ENCODE measurements around the gene TTYH1.
"Not testable (repeated sequence)": the region's sequence is repeated elsewhere in the genome, so short reads cannot be mapped to it uniquely, and the experiment has no call there.

The TTYH1 gene

GRCh38 chr19:54459282-54460229, 44.3 kb downstream of the TTYH1 start:
- no peak for DNase-seq (ENCODE audit: low read depth in 2 of 2, low spot score in 1 of 2)

GRCh38 chr19:54460230-54461005, 45.2 kb downstream of the TTYH1 start:
- no peak for DNase-seq (ENCODE audit: low read depth in 2 of 2, low spot score in 1 of 2)

GRCh38 chr19:54461210-54461609, 45.9 kb downstream of the TTYH1 start:
- no peak for DNase-seq (ENCODE audit: low read depth in 2 of 2, low spot score in 1 of 2)

GRCh38 chr19:54461613-54462012, 46.3 kb downstream of the TTYH1 start:
- no peak for DNase-seq (ENCODE audit: low read depth in 2 of 2, low spot score in 1 of 2)

- no peak for DNase-seq (ENCODE audit: low read depth in 2 of 2, low spot score in 1 of 2)
Measured at GRCh38 chr19:54462047-54462654, 46.9 kb downstream of the TTYH1 start.

- peak; percentile 31 to 32 for DNase-seq (ENCODE audit: low read depth in 2 of 2, low spot score in 1 of 2)
Measured at GRCh38 chr19:54462655-54463530, 47.6 kb downstream of the TTYH1 start.

GRCh38 chr19:54463531-54464043, 48.3 kb downstream of the TTYH1 start, which contains the start of gene LENG9:
Gene LENG9 (minus strand): TSS chr19:54463778. CDS start chr19:54463526, 252 bp downstream.
- peak; percentile 66 to 82 for DNase-seq (ENCODE audit: low read depth in 2 of 2, low spot score in 1 of 2)

GRCh38 chr19:54464044-54464629, 48.9 kb downstream of the TTYH1 start:
- peak; percentile 32 to 62 for DNase-seq (ENCODE audit: low read depth in 2 of 2, low spot score in 1 of 2)

- peak; percentile 33 to 51 for DNase-seq (ENCODE audit: low read depth in 2 of 2, low spot score in 1 of 2)
Measured at GRCh38 chr19:54464630-54465425, 49.6 kb downstream of the TTYH1 start.

- no peak for DNase-seq (ENCODE audit: low read depth in 2 of 2, low spot score in 1 of 2)
Measured at GRCh38 chr19:54465426-54466109, 50.3 kb downstream of the TTYH1 start.

- DNase-seq (ENCODE audit: low read depth in 2 of 2, low spot score in 1 of 2) = not testable (repeated sequence)
Measured at GRCh38 chr19:54466110-54466480, 50.8 kb downstream of the TTYH1 start.

- DNase-seq (ENCODE audit: low read depth in 2 of 2, low spot score in 1 of 2) = no peak
Measured at GRCh38 chr19:54469496-54469934, 54.3 kb downstream of the TTYH1 start.

- DNase-seq (ENCODE audit: low read depth in 2 of 2, low spot score in 1 of 2) = no peak
Measured at GRCh38 chr19:54470276-54470887, 55.1 kb downstream of the TTYH1 start.

- DNase-seq (ENCODE audit: low read depth in 2 of 2, low spot score in 1 of 2) = no peak
Measured at GRCh38 chr19:54470991-54471782, 55.9 kb downstream of the TTYH1 start.

GRCh38 chr19:54473071-54473891, 58.0 kb downstream of the TTYH1 start, which contains the start of gene CDC42EP5:
Gene CDC42EP5 (minus strand): TSS chr19:54473296. CDS start chr19:54465547, 7,749 bp downstream.
- no peak for DNase-seq (ENCODE audit: low read depth in 2 of 2, low spot score in 1 of 2)

- no peak for DNase-seq (ENCODE audit: low read depth in 2 of 2, low spot score in 1 of 2)
Measured at GRCh38 chr19:54473892-54474372, 58.7 kb downstream of the TTYH1 start.

Data from stimulated activated CD8-positive, alpha-beta memory T cell treated with anti-CD3 and anti-CD28 coated beads, Interleukin-4, amount 100 ng/mL, for 1 hour (primary cell).